Gastrocnemius medialis (tissue), 4 donors: ENCODE measurements around the gene CFAP299.

Experiments used
- CTCF ChIP-seq, 5 experiments: fragments of 450-650 bp in 3 of 5; fragments of 200-600 bp in 2 of 5; sonication (generic) in 2 of 5; IDR thresholded peaks in 4 of 5; conservative IDR thresholded peaks in 1 of 5; 1 replicate in 4 of 5; 2 replicates in 1 of 5; pipeline ENCODE4 v1.5.1; 2016 to 2019; ENCODE audit warnings: antibody characterized with exemption in 5 of 5, mild to moderate bottlenecking in 3 of 5, moderate library complexity in 3 of 5
- POLR2A ChIP-seq, 2 donors: fragments of 450-650 bp; IDR thresholded peaks; one replicate each; pipeline ENCODE4 v1.6.1; 2017; ENCODE audit warnings: antibody characterized with exemption in 2 of 2, mild to moderate bottlenecking in 2 of 2, moderate library complexity in 2 of 2

GRCh38 chr4:80592950-80593349 is 257.4 kb downstream of the CFAP299 start:
- no peak for TF ChIP-seq CTCF (IDR thresholded peaks at IDR 0.05 in 4 of 5, conservative IDR thresholded peaks at IDR 0.05 in 1 of 5)
- TF ChIP-seq POLR2A (IDR thresholded peaks at IDR 0.05): no peak
